ENCODE data around the gene HSPG2. TPM values are rescaled to one million over a fixed set of nuclear protein-coding genes. Genes with fewer than 3 reads are reported as not detected.

The HSPG2 gene
- total and polyA plus RNA-seq, 2 of the 8 experiments (the other 6 are each of a cell fraction or from before 2014, with no cell fraction given) = 17.8 to 111 TPM

- H2BK5ac ChIP-seq (ENCODE audit: low read depth, low read length) = no peak overlapping the region
- FAIRE-seq (no peak), DNase-seq (ENCODE audit: low read depth in 1 of 2, low spot score in 2 of 2) (no peak)
- H4K5ac ChIP-seq (ENCODE audit: insufficient read length, low read depth, low read length) = no peak overlapping the region
- H3K36me3 ChIP-seq (ENCODE audit: control insufficient read depth in 2 of 4, insufficient read depth in 4 of 4, low read length in 3 of 4) = no peaks in the 10 kb centered on the region; a peak in 1 of 8 replicates
- peaks cover 1 to 2% of the 10 kb centered on the region in 2 experiments for H4K20me1 ChIP-seq (replicated peaks in 1 of 2; ENCODE audit: control insufficient read depth in 1 of 2, insufficient read depth in 2 of 2, low read length in 2 of 2)
- H2BK20ac ChIP-seq (ENCODE audit: low read length) = no peak overlapping the region
- no peak overlapping the region for H2BK120ac ChIP-seq (replicated peaks; ENCODE audit: low read depth, low read length)
- no peak overlapping the region for H3K9ac ChIP-seq (replicated peaks in 1 of 4; ENCODE audit: extremely low read depth in 1 of 4, low read depth in 3 of 4, low read length in 3 of 4)
- H2AFZ ChIP-seq (ENCODE audit: low read length) = no peak overlapping the region
- no peak overlapping the region for H4K91ac ChIP-seq (replicated peaks; ENCODE audit: insufficient read length, low read length)
- no peak overlapping the region for H3K14ac ChIP-seq (ENCODE audit: insufficient read length)
- no peak overlapping the region for H3K4me2 ChIP-seq (ENCODE audit: insufficient read depth in 1 of 2, low read depth in 2 of 2, low read length in 2 of 2)
- no peak overlapping the region for H2BK15ac ChIP-seq (ENCODE audit: low read length)
- H4K8ac ChIP-seq (ENCODE audit: extremely low read depth, insufficient read depth, low read length) = no peak overlapping the region
- no peaks in the 10 kb centered on the region; the same call in 1 of the 2 replicates for H3K79me1 ChIP-seq (ENCODE audit: low read depth, low read length)
- no peak overlapping the region for H3K27ac ChIP-seq (ENCODE audit: low read depth, low read length)
- H3K18ac ChIP-seq (ENCODE audit: extremely low read depth, low read length) = no peak overlapping the region
- no peak overlapping the region for H2BK12ac ChIP-seq (ENCODE audit: low read depth, low read length)
- no peaks in the 10 kb centered on the region for H3K9me3 ChIP-seq (ENCODE audit: insufficient read depth in 2 of 2, low read depth in 1 of 2, low read length in 1 of 2)
- no peak overlapping the region for H3K4ac ChIP-seq (replicated peaks; ENCODE audit: insufficient read length, low read depth, low read length)
- no peak overlapping the region for H3K4me3 ChIP-seq (ENCODE audit: extremely low read depth in 1 of 4, insufficient read depth in 2 of 4, low read depth in 3 of 4, low read length in 4 of 4)
- POLR2A ChIA-PET (ENCODE audit: partially characterized antibody) = interaction anchor here (1.1 to 8.3 kb wide), 3 partner anchors 9 to 14 kb away, joined by 3 to 72 read pairs (median 5); no protein-coding TSS in a partner anchor
- CTCF ChIA-PET (ENCODE audit: partially characterized antibody) = interaction anchor here (1.9 kb wide), 1 partner anchor 12 kb away, joined by 4 read pairs; no protein-coding TSS in a partner anchor
- no peak overlapping the region for H3K23ac ChIP-seq (ENCODE audit: insufficient read length)
- 93% methylated on average over 9 of the region's 9 CpGs; no CpG with 5 or more reads in 1 of the 2 experiments for WGBS, 2 experiments (ENCODE audit: extremely low coverage in 1 of 2, insufficient coverage in 1 of 2, insufficient read length in 1 of 2, insufficient replicate concordance in 2 of 2, low coverage in 1 of 2, low lambda C conversion rate in 2 of 2, missing lambda C conversion rate in 1 of 2)
- H3K4me1 ChIP-seq (replicated peaks in 1 of 4; ENCODE audit: control insufficient read depth in 3 of 4, insufficient read depth in 4 of 4, low read length in 3 of 4) = peaks cover 5 to 30% (median 15%) of the 10 kb centered on the region in 4 experiments
- no peaks in the 10 kb centered on the region; a peak in 1 of 4 replicates for H3K79me2 ChIP-seq (ENCODE audit: control insufficient read depth in 1 of 2, insufficient read depth in 2 of 2, low read length in 2 of 2)
- no peak for TF ChIP-seq HDAC2 (IDR thresholded peaks at IDR 0.05; ENCODE audit: borderline replicate concordance in 1 of 2, low read depth in 2 of 2, low read length in 2 of 2)
- TF ChIP-seq KDM1A (IDR thresholded peaks at IDR 0.05; ENCODE audit: borderline replicate concordance, low read length) = no peak
- TF ChIP-seq RXRA (IDR thresholded peaks at IDR 0.05; ENCODE audit: insufficient read depth, low read depth, low read length) = no peak
- no peak for TF ChIP-seq TEAD4 (IDR thresholded peaks at IDR 0.05; ENCODE audit: low read depth, low read length)
- TF ChIP-seq GABPA (IDR thresholded peaks at IDR 0.05; ENCODE audit: borderline replicate concordance, insufficient read depth, low read length) = no peak
- TF ChIP-seq KDM4A (IDR thresholded peaks at IDR 0.05; ENCODE audit: low read depth, low read length, severe bottlenecking) = no peak
- TF ChIP-seq CTBP2 (IDR thresholded peaks at IDR 0.05; ENCODE audit: borderline replicate concordance, insufficient read depth, insufficient read length, low read length) = no peak
- TF ChIP-seq CBX8 (IDR thresholded peaks at IDR 0.05; ENCODE audit: borderline replicate concordance, low read depth, low read length) = no peak
- TF ChIP-seq ATF2 (IDR thresholded peaks at IDR 0.05; ENCODE audit: low read length) = no peak
- no peak for TF ChIP-seq SP2 (IDR thresholded peaks at IDR 0.05; ENCODE audit: low read length)
- TF ChIP-seq SRF (IDR thresholded peaks at IDR 0.05; ENCODE audit: low read depth, low read length) = no peak
- no peak for TF ChIP-seq SP1 (IDR thresholded peaks at IDR 0.05; ENCODE audit: low read depth, low read length)
- no peaks in the 10 kb centered on the region for H3K27me3 ChIP-seq (replicated peaks in 1 of 4; ENCODE audit: control insufficient read depth in 3 of 4, extremely low read depth in 1 of 4, insufficient read depth in 3 of 4, low read length in 3 of 4)
- peaks cover 2% of the 10 kb centered on the region for H3K23me2 ChIP-seq (ENCODE audit: low read depth, low read length)
- H2AK5ac ChIP-seq (ENCODE audit: low read depth, low read length) = no peak overlapping the region
- no peak overlapping the region for H3K56ac ChIP-seq (replicated peaks; ENCODE audit: insufficient read length, low read depth, low read length)
Observed at GRCh38 chr1:21907079-21907418, 30.1 kb downstream of the HSPG2 start.
